Amygdala (tissue), 56 donors: Measurements from ENCODE around the gene RAPGEF1.

ENCODE experiments used
- DNase-seq, 56 donors: peaks; one replicate each; lab custom pipeline; 2025; lab: John Stamatoyannopoulos, UW

Gene RAPGEF1, protein sequence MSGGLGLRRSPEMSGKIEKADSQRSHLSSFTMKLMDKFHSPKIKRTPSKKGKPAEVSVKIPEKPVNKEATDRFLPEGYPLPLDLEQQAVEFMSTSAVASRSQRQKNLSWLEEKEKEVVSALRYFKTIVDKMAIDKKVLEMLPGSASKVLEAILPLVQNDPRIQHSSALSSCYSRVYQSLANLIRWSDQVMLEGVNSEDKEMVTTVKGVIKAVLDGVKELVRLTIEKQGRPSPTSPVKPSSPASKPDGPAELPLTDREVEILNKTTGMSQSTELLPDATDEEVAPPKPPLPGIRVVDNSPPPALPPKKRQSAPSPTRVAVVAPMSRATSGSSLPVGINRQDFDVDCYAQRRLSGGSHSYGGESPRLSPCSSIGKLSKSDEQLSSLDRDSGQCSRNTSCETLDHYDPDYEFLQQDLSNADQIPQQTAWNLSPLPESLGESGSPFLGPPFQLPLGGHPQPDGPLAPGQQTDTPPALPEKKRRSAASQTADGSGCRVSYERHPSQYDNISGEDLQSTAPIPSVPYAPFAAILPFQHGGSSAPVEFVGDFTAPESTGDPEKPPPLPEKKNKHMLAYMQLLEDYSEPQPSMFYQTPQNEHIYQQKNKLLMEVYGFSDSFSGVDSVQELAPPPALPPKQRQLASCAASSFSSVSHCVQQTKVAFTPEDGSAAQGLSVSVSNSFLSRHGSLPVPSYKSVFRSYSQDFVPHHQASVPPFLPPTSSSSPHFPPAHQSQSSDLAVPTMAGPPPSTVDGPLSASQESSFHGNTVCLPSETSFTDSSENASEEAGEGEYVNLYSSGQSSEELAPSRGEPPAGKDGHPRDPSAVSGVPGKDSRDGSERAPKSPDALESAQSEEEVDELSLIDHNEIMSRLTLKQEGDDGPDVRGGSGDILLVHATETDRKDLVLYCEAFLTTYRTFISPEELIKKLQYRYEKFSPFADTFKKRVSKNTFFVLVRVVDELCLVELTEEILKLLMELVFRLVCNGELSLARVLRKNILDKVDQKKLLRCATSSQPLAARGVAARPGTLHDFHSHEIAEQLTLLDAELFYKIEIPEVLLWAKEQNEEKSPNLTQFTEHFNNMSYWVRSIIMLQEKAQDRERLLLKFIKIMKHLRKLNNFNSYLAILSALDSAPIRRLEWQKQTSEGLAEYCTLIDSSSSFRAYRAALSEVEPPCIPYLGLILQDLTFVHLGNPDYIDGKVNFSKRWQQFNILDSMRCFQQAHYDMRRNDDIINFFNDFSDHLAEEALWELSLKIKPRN (N-terminal part only)

DNA sequence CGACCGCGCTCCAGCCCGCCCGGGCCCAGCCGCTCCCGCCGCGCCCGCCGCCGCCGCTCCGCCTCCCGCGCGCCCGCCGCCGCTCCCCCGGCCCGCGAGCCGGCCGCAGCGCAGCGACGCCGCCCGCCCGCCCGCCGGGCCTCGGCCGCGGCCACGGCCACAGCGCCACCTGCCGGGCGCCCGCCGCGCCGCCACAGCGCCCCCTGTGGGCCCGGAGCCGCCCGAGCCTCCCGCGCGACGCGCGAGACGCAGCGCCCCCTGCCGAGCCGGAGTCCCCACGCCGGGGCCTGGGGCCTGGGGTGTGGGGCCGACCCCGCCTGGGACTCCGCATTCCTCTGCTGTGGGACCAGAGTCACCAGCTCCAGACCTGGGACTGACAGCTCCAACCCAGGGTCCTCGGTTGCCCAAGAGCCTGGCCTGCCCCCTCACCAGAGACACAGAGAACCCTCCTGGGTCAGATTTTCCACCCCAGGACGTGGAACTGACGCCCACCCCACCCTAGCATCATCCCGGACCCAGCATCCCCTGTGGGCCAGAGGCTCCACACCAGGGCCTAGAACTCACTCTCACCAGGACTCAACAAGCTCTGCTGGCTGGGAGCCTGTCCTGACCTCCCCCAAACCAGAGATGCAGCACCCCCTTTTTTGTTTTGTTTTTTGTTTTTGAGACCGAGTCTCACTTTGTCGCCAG, at the start of gene RAPGEF1:
Gene RAPGEF1 (minus strand): TSS at position 118 of the 690 bp plus-strand sequence. CDS start 246 bp downstream, outside the sequence.
- peak in 31 of 56 donors; percentile 20 to 76 (median 46) for DNase-seq

DNA sequence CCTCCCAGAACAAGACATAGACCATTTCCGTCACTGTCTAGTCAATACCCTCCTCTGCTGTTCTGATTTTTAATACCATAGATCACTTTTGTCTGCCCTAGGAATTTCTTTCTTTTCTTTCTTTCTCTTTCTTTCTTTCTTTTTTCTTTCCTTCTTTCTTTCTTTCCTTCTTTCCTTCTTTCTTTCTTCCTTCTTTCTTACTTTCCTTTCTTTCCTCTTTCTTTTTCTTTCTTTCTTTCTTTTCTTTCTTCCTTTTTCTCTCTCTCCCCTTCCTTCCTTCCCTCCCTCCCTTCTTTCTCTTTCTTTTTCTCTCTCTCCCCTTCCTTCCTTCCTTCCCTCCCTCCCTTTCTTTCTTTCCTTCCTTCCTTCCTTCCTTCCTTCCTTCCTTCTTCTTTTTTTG, 49.0 kb upstream of the RAPGEF1 start:
- DNase-seq, result no peak

DNA sequence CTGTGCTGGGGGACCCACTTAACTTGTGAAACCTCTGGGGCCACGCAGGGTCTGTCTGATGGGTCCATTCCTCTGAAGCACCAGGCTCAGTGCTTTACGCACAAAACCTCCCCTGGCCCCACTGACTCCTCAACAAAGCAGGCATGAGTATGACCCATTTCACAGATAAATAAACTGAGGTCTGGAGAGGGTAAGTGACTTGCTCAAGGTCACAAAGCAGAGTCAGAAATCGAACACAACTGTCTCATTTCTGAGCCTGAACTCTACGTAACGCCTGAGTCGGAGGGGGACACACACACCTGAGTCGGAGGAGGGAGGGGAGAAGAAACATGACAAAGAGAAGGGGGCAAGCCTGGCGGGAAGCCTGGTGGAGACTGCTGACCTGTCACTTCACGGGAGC, 48.0 kb upstream of the RAPGEF1 start:
- DNase-seq, result no peak

DNA sequence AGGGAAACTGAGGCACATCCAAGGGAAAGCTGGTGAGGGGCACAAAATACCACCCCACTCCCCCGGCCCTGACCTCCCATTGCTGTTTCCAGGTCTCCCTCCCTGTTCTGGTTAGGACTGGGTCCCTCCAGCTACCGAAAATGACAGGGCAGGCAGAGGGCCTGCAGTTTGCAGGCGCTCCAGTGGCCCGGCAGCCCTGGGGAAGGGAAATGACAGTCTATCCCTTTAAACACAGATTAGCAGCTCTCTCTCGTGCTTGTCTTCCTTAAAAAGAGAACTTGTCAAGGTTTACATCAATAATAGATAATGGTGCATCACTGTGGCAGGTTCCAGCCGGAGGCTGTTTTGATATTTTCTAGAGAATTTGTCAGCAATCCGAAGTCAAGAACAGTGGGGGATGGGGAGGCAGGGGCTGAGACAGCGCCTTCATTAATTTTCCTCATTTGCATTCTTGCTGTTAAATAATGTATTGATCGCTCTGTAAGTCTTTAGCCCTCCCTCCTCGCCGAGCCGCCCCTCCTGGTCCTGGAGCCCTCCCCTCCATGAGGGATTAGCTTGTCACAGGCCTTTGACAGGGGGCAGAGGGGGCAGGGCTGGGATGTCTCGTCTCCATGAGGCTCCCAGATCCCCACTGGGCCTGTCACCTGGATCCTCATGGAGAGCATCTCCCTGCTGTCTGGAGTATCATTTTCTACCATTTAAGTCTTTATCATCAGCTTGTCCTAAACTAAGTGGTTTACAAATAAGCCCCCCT, 45.0 kb upstream of the RAPGEF1 start:
- no peak for DNase-seq

DNA sequence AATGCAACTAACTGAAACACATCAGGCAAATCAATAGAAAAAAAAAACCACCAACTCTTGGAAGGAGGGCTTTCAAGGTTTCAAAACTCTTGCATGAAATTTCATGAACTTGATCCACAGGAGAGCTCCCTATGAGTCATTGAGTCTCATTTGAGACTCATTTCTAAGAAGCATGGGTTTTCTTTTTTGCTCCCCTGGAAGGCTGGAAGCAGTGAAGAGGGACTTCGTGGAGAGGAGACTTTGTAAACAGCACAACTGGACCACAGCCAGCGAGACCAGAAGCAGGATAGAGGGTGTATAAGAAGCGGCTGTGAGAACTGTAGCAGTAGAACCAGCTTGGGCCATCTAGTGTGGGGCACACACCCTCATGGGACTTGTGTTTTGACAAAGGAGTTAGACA, 41.2 kb upstream of the RAPGEF1 start:
- DNase-seq, result no peak

DNA sequence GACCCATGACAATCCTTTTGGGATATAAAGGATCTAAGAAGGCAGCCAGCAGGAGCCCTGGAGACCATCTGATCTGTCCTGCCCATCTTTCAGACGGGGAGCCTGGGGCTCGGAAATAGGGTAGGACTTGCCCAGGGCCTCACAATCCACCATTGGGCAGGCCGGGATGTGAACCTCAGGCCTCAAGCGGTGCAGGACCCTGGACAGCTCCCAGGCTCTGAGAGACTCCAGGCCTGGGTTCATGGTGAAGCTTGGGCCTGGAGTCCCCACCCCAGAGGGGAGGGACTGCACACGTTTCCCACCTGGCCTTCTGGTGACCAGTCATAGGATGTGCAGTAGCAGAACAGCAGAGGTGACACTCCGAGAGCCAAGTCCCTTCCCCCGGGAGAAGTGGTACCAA, 36.6 kb upstream of the RAPGEF1 start:
- DNase-seq, result peak in 1 of 56 donors; percentile 5

DNA sequence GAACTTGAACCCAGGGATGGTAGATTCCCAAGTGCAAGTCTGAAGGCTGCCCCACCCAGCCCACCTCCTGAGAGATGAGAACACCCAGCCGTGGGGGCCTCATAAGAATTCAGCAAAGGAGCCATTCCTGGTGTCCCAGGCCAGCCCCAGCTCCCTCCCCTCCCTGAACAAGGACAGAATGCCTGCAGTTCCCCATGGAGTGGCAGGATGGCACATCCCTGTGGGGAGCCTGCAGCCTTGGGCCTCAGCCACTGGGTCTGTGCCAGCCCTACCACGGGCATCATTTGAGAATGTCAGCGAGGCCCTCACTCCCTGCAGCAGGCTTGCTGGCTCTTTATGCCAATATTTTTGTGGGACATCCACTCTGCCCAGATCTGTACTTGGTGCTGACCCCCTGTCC, 36.2 kb upstream of the RAPGEF1 start:
- no peak for DNase-seq

DNA sequence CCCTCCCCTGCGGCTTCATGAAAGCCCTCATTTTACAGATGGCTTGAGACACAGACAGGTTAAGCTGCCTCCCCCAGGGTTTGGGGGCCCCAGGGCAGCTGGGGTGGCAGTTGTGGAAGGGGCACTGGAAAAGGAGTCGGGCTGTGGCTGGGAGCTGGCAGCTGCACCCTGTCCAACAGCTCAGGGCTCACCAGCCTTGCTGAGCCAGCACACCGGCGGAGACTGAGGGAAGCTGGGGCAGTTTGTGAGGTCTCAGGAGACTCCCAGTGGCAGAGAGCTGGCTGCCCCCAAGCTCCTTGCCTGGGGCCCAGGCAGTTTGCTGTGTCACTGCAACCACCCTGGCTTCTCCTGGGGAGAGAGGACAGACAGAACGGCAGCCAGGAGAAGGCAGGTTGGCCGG, 34.8 kb upstream of the RAPGEF1 start:
- no peak for DNase-seq

DNA sequence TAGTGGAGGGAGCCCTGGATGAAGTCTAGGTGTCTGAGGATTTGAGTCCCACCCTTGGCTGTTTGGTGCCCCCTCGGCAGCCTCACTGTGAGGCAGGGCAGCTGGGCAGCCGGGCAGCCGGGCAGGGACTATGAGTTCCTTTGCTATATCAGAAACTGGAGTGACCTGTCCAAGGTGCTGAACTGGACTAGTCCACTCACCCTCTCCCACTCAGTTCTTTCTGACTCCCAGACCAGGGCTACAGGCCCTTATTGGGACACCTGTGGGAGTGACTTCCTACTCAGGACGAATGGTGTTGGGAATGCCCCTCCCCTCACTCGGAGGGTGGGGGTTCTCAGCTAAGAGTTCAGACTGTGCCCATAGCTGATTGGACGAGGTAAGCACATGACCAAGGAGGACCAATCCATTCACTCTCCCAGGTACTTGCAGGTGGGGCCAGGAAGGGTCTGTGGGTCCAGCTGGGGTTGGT, 34.1 kb upstream of the RAPGEF1 start:
- DNase-seq, result peak in 11 of 56 donors; percentile 1 to 52 (median 12)

DNA sequence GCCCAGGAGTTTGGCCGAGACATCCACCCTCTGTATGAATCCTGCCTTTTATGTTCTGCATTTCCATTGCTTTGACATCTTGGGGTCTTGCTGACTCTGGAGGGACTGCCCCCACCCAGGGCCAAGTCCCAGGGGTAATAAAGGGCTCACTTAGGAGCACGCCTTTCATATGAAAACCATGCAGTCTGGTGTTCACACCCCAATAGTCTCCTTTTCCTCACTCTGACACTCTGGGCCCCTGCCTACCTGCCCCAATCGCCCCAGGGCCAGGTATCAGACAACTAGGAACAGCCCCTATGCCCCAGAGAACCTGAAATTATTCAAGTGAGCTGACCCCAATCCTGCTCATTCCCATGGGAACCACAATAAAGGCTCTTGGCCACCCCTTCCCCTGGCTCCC, 33.1 kb upstream of the RAPGEF1 start:
- DNase-seq, result no peak

DNA sequence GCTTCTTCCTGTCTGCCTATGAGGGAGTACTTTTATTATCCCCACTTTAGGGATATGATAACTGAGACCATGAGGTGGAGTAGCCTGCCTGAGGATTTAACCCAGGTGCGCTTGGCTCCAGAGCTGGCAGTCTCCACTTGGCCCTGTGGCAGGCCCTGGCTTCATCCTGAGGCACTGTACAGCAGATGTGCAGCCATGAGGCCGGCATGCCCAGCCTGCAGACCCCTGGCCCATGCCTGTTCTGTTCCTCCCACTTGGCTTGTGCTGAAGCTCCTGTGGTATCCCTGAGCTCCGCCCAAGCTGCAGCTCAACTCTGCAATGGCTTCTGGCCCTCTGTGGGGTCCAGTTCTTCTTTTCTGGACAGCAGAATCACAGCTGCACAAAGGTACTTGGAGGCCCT, 31.8 kb upstream of the RAPGEF1 start:
- no peak for DNase-seq

DNA sequence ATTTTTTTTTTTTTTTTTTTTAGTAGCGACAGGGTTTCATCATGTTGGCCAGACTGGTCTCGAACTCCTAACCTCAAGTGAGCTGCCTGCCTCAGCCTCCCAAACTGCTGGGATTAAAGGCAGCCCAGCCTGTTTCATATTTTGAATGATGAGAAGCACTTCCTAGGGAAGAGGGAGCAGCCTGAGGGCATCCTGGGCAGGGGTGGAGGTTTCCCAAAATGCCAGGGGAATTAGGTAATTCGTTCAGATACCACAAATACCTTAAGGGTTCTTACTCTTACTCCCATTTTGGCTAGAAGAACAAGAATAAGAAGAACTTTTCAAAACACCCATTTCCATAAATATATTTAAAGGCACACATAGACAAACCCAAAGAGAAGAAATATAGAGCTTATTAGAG, 29.5 kb upstream of the RAPGEF1 start:
- no peak for DNase-seq

DNA sequence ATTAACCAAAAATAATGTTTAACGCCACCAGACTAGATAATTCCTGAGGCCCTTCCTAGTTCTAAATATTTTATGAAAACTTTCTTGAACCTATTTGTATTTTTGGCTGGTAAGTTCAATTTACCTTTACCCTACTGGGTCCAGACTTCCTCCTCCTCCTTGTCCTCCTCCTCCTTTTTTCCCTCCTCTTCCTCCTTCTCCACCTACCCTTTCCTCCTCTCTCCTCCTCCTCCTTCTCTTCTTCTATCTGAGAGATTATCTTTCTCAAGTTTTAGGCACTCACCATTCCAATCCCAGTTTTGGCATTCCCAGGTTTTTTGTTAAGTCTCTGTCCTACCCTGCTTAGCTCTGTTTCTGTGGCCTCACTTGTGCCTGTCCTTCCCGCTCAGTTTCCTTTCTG, 24.7 kb upstream of the RAPGEF1 start:
- no peak for DNase-seq

DNA sequence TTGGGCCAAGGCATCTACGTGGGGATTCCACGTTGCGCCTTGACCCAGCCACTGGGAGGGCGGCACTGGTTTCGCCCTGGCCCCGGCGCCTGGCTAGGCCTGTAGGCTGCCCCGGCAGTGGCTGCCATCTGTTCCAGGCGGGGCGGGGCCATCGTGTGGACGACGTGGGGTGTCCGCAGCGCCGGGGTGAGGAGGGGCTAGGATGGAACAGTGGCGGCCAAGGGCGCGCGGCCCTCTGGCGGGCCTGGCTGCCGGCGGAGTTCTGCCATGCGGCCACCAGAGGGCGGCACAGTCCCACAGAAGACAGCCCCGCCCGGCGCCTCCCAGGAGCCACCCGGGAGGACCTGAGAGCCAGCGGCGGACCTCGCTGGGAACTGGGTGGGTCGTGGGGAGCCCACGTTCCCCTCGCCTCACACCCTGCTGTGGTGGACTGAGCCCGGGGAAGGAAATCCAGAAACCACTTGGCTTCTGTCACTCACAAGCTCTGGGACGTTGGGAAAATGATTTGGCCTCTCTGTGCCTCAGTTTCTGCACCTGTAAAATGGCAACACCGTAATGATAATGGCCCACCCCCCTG, 22.6 kb upstream of the RAPGEF1 start:
- peak in 45 of 56 donors; percentile 16 to 83 (median 42) for DNase-seq

DNA sequence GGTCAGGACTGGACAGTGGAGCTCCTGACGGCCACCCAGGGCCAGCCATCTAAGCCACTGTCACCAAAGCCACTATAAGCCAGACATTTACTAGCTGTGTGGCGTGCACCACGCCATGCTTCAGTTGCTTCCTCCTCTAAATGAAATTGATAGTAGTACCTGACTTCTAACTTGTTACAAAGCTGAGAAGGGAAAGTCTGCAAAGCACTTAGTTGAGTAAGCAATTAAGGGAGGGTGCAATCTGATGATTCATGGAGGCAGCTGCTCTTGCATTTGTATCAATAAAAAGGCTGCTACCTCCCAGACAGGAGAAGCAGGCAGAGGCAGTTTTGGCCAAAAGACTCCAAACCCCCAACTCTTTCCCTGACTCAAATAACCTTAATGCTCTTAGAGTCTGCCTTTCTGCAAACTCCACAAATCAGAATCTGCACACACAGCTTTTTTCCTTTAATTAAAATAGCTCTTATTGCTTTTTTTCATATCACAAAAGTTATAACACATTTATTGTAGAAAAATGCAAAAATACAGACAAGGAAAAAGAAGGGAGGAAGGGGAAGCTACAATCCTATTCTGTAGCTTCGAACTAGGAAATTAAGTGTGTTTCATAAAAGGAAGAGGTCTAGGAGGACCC, 19.3 kb upstream of the RAPGEF1 start:
- no peak for DNase-seq

DNA sequence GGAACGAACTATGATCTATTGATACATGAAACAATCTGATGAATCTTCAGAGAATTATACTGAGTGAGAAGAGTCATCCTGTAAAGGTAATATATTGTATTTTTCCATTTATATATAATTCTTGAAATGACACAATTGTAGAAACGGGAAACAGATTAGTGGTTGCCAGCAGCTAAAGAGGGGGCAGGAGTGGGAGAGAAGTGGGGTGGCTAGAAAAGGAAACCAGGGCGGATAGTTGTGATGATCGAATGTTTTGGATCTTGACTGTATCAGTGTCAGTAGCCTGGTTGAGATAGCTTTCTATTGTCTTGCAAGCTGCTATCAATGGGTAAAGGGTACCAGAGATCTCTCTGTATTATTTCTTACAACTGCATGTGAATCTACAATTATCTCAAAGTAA, 17.7 kb upstream of the RAPGEF1 start:
- DNase-seq, result no peak

DNA sequence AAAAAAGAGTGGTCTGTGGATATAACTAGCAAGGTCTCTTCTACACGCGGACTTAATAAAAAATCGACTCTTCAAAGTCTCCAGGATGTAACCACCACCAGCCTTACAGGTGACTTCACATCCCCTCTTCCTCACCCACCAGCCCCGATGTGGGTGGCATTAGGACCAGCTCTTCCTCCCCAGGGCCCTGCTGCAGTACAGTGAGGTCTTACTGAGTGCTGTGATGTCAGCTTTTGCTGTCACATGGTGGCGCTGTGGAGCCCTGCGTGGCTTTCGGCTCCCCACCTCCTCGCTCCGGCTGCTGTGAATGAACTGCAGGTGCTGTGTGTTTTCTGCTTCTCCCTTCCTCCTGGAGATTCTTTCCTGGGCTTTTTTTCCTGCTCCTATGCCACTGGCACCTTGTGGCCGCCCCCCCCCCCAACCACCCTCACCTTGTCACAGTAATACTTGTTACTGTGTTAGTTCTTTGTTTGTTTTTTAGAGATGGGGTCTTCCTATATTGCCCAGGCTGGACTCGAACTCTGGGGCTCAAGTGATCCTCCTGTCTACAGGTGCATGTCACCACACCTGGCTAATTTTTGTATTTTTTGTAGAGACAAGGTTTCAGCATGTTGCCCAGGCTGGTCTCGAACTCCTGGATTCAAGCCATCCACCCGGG, 15.8 kb upstream of the RAPGEF1 start:
- DNase-seq, result peak in 49 of 56 donors; percentile 14 to 86 (median 50)

DNA sequence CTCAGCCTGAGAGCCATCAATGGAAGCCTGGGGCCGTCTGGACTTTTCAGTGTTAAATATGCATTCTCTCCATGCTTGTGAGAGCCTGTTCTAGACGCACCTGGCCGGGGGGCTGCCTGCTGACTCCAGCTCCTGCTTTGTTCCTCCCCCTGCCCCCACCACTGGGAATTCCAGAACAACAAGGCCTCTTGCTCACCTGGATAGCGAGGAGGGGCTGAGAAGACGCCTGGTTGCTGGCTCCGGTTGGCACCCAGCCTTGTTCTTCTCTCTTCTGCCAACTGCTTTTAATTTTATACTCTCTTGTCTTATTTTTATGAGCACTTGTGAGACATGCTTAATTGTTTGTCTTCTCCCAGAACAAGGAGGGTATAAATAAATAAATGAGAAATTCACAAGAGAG, 15.0 kb upstream of the RAPGEF1 start:
- no peak for DNase-seq
